GM18870 (cell line): ENCODE results near the gene UPB1.
"Not testable (repeated sequence)": the region's sequence is repeated elsewhere in the genome, so short reads cannot be mapped to it uniquely, and the experiment has no call there.

Experiments used
- ATAC-seq: cut with Tn5 transposase; IDR thresholded peaks from one replicate; pipeline ENCODE4 v1.9.1; 2021; ENCODE audit warnings: moderate library complexity; ENCODE audit not compliant: unreplicated experiment

The UPB1 gene

DNA sequence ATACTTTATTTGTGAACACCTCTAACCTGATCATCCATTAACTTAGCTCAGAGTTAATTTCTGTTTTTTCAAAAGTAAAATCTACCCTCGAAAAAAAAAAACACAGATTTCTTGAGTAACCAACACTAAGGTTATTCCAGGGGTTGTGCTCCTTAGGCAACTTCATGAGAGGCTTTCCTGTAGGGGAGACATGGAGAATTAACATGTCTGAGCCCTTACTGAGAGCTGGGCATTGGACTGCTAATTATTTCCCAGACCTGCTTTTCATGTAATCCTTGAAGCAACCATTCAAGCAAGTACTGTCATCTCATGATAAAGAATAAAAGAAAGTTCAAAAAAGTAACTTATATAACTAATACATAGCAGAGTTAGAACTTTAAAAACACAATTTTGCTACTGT lies 13.5 kb upstream of the UPB1 start:
- ATAC-seq = no peak

DNA sequence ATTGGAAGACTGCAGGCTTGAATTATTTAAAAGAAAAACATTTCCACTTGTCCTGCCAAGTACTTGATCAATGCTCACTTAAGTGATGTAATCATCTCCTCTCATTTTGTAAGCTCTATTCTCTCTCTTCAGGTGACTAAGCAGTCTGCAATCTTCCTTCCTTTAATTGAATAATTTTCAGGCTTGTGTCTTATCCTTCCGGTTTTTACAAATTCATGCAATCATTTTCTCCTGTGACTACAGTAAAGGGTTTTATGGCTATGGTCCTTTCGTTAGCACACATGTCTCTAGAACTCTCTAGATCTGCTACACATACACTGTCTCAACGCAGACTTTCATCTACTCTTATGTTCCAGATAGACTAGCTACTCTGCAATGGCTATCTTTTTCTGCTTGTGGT lies 12.6 kb upstream of the UPB1 start:
- ATAC-seq = no peak

DNA sequence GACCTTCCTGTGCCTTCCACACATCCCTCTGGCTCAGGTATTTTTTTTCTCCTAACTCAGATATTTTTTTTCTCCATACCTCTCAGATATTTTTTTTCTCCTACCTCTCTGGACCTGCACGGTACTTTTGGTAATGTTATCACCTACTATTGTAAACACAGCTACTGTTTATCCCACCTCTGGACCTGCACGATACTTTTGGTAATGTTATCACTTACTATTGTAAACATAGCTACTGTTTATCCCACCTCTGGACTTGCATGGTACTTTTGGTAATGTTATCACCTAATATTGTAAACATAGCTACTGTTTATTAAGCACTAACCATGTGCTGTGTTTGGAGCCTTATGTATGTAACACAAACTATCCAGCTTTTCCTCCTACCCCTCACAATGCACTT lies 12.1 kb upstream of the UPB1 start:
- ATAC-seq = no peak

DNA sequence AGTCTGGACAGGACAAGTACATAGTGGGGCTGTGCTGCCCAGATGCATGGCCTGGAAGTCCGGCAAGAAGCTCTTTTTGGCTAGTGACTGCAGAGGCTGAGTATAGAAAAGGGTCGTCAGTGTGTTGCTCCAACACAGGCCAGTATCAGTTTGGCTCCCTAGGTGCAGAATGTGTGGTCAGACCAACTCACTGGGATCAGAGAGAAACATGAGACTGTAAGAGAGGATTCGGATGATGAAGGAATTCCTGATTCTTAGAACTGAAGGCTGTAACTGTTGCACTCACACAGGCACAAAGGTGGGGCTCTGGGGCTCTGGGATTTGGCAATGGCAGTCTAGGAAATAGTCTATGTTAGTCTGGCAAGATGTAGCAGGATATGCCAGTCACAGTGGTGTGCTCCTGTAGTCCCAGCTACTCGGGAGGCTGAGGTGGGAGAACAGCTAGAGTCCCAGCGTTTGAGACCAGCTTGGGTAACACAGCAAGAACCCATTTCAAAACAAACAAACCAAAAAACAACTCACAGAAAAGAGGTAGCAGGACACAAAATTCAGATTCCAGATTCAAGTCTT lies 11.1 kb upstream of the UPB1 start:
- ATAC-seq = no peak

DNA sequence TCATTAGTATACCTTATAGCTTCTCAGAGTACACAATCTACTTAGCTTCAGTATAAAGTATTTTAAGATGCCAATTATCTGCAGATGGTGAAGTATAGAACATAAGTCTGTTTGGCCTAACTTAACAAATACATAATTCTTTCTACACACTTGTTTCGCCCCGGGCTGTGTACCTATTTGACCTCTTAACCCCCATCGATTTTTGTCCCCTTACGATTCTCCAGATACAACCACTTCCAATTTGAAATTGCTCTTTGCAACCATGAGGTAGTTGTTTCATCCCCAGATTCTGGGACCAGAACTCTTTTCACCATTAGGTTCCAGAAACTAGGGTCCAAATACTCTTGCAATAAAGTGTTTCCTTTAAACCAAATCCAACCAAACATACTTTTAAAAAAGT lies 10.0 kb upstream of the UPB1 start:
- no peak for ATAC-seq

DNA sequence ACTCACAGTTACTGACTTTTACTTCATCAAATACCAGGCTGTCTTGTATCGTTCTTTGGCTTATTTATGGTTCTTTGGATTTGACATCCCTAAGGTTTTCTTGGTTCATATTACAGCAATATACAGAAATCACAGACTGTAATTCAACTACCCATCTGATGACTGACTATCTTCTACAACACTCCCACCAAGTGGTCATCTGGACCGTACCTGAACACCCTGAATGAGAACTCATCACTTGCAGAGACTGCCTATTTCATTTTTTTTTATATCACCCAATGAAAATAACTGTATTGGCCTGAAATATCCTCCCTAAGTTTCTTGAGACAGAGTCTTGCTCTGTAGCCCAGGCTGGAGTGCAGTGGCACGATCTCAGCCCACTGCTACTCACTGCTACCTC lies 9.5 kb upstream of the UPB1 start:
- ATAC-seq = no peak

DNA sequence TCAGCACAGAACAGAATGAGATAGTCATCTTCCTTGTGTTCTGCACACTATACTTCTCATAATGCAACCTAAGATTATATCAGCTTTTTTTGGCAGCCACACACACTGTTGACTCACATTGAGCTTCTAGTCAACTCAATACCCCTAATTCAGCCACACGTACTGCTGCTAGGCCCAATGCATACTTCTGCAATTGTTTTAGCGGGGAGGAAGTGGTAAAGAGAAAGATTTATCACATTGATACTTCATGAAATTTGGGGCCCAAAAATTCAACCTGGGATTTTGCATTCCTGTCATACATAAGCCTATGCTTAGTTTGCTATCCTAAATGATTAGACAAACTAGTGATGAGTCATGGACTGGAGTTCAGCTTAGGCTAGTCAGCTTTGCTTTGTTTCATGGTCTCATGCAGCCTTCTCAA lies 8.6 kb upstream of the UPB1 start:
- ATAC-seq = no peak

DNA sequence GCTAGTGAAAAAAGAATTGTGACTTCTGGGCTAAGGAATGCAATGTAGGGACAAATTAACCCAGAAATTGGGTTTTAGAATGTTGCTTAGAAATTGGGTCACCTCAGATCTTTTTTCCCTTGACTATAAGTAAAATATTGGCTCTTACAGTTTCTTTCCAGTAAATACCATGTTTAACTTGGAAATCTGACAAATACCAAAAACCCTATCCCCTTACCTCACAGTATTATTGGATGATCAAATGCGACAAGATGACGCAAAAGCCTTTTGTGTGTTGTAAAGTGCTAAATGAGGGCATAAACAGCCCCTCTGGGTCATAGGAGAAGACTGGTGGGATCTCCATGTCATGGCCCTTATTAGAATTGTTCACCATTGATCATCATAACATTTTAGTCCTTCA lies 6.1 kb upstream of the UPB1 start:
- no peak for ATAC-seq

DNA sequence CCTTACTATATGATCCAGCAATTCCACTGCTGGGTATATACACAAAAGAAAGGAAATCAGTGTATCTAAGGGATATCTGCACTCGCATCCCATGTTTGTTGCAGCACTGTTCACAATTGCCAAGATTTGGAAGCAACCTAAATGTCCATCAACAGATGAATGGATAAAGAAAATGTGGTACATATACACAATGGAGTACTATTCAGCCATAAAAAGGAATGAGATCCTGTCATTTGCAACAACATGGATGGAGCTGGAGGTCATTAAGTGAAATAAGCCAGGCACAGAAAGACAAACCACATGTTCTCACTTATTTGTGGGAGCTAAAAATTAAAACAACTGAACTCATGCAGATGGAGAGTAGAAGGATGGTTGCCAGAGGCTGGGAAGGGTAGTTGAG lies 5.7 kb upstream of the UPB1 start:
- not testable (repeated sequence) for ATAC-seq

DNA sequence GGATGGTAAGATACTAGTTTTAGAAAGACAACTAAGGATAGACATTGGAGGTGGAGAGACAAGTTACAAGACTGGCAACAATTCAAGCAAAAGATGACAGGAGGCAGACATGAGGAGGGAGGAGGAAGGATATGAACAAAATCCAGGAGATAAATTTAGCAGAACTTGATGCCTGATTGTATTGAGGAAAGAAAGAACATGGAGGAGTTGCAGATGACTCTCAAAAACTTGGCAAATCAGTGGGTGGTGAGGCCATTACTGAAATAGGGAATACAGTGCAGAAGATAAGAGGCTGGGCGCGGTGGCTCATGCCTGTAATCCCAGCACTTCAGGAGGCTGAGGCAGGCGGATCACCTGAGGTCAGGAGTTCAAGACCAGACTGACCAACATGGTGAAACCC lies 2.7 kb upstream of the UPB1 start:
- no peak for ATAC-seq

DNA sequence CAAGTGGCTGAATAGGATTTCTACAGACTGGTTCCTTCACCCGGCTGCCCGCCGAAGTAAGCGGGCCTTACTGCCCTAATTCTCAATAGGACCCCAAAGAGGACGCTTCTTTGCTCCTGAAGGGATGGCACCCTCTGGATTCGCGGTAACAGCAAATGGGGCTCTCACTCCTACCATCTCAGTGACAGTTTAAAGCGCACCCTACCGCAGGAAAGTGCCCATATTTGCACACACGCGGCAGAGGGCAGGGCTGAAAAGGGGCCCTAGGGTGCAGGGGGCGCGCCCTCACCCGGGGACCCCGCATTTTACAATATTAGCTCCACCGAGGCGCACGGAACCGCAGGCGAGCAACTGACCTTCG lies 985 bp upstream of the UPB1 start:
- ATAC-seq = no peak

DNA sequence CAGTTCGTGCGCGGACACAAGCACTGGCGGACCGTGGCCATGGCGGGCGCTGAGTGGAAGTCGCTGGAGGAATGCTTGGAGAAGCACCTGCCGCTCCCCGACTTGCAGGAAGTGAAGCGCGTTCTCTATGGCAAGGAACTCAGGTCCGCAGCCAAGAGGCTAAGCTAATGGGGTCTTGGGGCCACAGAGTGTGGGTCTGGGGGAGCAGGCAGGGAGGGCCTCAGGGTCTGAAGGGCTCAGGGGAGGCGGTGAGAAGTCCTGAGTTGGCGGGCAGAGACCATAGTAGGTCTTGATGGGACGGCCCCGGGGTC lies 188 bp downstream of the UPB1 start:
- ATAC-seq = no peak

DNA sequence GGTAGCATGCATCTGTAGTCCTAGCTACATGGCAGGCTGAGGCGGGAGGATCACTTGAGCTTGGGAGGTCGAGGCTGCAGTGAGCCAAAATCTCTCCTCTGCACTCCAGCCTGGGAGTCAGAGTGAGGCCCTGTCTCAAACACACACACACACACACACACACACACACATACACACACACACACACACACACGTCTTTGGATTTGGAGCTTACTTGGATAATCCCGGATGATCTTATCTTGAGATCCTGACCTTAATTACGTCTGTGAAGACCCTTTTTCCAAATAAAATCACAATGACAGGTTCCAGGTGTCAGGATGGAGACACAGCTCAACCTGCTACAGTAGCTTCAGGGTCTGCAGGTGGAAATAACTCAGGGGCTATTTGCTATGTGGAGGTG lies 1.1 kb downstream of the UPB1 start:
- ATAC-seq = no peak

DNA sequence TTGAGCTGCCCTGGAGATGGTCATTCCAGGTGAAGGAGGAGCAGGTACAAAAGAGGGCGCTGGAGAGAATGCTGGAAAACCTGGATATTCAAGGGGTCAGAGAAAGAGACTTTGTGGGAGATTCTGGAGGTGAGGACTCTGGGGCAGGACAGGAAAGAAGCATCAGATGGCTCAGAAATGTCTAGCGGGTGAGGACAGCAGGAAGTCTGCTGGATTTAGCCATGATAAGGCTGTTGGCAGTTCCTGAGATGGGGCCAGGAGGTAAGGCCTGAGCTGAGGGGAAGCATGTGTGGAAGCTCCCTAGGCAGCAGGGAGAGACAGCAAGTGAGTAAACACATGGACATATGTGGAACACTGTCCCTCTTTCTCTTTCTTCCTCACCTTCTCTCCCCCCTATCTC lies 1.5 kb downstream of the UPB1 start:
- no peak for ATAC-seq

DNA sequence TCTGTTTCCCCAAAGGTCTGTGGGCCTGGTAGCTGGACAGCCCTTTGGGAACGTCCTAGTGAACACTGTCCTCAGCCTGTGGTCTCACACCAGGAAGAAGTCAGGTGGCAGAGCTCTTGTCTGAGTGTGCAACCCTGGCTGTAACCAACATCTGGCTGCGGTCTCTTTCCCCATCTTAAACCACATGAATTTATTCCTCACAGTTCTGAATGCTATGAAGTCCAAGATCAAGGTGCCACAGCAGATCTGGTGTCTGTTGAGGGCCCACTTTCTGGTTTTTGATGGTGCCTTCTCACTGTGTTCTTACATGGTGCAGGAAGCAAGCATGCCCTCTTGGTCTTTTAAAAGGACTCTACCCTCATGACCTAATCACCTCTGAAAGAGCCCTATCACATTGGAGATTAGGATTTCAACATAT lies 2.7 kb downstream of the UPB1 start:
- ATAC-seq = no peak

DNA sequence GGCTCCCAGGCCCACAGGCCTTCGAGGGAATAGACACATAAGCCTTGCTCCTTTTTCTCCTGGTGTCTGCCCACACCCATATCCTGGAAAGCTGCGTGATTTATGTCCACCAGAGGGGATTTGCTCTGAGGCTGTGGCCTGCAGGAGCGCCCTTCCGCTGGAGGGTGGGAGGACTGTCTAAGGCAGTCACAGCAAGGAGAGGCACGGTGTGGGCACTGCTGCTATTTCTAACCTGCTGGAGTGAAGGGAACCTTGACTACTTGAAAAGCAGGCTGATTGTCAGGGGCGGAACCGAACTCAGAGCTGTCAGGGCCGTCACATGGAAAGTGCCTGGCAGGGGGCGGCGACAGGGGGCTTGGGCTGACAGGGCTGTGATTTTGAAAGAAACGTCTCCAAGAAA lies 3.7 kb downstream of the UPB1 start:
- ATAC-seq = no peak

DNA sequence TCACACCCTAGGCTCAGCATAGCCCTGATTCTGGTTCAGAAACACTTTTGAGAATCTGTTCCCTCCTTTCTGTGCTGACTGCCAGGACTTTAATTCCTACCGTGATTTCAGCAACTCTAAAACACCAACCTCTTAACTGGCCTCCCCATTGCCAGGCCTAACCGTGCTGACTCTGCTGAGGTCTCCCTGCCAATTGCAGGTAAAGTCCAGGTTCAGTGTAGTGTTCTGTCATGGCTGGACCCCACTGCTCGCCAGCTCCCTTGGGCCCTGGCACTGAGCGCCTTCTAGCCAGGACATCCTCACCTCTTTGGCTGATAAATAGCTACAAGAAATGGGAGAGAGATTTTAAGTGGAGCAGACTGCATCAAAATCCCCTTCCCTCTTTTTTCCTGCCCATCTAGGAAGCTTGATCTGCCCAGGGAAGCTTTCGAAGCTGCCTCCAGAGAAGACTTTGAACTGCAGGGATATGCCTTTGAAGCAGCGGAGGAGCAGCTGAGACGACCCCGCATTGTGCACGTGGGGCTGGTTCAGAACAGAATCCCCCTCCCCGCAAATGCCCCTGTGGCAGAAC lies 4.7 kb downstream of the UPB1 start:
- no peak for ATAC-seq

DNA sequence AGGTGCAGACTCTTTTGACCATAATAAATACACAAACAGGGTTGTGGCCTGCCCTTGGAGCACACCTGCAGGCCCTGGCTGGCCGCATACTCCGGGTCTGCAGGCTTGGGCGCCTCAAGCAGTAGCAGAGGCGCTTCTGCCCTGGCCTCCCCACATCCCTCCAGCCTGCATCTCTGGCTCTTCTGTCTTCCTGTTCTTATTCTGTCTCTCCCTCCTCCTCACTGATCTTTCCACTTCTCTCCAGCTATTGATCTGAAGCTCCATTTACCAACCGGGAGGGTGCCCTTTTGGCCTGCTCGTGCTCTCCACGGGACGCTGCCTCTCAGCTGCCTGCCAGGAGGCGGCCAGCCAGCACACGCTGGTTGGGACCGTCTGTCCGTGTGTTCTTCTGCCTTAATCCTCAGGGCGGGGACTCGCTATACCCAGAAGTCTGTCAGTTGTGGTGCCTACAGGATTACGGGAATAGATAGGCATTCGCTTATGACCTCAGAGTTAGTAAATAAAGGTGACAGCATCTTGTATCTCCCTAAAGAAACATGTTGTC lies 5.2 kb downstream of the UPB1 start:
- ATAC-seq = no peak

DNA sequence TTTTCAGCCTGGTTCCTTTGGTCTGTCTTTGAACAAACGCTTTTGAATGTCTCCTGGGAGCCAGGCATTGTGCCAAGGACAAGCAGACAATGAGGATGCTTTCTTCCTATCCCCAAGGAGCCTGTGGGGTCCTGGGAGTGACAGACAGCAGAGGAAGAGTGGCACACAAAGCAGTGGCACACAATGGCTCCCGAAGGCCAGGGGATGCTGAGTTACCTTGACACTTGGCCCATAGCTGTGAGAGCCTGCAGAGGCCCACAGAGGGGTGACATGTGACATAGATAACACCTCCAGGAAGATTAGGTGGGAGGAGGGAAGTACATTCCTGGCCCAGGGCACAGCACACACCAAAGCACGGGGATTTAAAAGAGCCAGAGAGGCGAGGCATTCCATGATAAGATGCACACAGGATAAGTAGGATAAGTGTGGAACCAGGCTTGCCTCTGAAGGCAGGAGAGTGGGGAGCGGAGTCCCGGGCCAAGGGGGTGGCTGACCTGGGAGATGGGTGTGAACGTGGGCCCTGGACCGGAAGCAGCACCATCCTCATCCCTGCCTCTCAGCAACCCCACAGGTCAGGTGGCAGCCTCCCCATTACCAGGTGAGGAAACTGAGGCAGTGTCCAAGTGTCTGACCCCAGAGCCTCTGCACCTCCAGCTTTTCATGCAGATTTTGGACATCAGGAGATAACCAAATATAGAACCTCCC lies 6.3 kb downstream of the UPB1 start:
- no peak for ATAC-seq

DNA sequence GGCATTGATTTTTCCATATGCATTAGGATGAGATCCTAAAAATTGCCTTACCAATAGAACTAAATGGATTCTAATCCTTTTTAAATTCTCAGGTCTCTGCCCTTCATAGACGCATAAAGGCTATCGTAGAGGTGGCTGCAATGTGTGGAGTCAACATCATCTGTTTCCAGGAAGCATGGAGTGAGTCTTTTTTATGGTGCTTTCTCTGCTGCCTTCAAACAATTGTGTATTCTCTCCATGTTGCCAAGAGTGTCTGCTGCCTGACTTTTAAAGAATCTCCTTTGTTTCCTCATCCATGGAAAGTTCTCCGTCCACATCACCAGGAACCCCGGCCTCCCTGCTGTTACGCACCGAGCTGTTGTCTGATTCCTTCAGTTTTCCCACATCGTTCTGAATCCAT lies 6.9 kb downstream of the UPB1 start:
- ATAC-seq = no peak

DNA sequence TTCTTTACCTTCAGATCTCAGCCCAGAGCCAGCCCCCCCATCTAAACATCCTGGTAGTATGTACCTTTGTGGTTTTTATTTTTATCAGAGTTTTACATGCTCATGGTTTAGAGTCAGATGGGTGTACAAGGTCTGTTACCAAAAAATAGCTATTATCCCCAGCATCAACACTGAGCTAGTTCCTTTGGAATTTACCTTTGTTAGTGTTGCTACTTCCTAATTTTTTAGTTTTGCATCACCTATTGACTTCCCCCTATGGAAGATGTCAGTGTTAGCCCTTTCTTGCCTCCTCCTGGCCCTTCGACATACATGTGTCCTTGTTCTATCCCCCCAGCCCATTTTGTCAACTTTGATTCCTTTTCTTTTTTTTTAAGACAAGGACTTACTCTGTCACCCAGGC lies 7.4 kb downstream of the UPB1 start:
- no peak for ATAC-seq

DNA sequence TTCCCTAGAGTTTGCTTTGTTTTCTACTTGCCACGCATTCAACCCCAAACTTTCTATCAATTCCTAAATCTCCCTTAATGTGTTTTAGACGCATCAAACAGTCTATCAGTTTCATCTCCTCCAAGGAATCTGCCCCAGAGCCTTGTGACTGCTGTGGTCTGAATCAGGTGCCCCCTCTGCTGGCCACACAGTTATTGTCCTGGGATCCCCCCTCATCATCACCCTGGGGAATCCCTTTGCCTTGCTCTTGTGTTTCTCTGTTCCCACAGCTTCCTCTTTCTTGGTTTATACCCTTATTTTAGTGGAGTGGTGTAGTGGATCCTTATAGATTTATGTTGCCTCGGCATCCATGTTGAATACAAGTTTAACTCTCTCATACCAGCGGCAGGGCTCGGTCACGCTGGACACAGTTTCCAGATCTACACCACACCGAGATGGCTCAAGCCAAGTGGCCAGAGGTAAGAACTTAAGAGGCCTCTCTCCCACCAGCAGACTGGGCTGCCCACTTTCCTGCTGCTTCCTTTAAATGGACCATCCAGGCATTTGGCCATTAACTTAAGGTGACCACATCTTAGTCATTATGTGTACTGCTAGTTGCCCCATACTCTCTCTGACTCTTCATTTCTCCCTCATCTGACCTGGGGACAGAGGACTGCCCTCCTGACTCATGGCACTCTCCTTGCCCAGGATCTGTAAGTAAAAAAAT lies 8.2 kb downstream of the UPB1 start:
- peak; percentile 42 for ATAC-seq
